HG02852 (cell line): ENCODE results near the gene MYO1F.

Source experiments
- ATAC-seq: cut with Tn5 transposase; IDR thresholded peaks from one replicate; pipeline ENCODE4 v1.9.1; 2021; ENCODE audit warnings: mild to moderate bottlenecking, moderate library complexity; ENCODE audit not compliant: unreplicated experiment

The MYO1F gene

GRCh38 chr19:8473648-8474476, 103.4 kb downstream of the MYO1F start:
- no peak for ATAC-seq
